Hepatocyte (in vitro differentiated cells): ENCODE measurements around the gene MAGI1.

Experiments
- CTCF ChIP-seq: fragments of 200-600 bp; sonication (generic); IDR thresholded peaks from 2 replicates; pipeline ENCODE4 v1.5.1; 2016; ENCODE audit warnings: antibody characterized with exemption, mild to moderate bottlenecking; ENCODE audit not compliant: poor library complexity
- EZH2 ChIP-seq: fragments of 200-600 bp; sonication (generic); IDR thresholded peaks from 2 replicates; pipeline ENCODE4 v1.6.1; 2016; ENCODE audit warnings: antibody characterized with exemption, mild to moderate bottlenecking, borderline replicate concordance
- EZH2phosphoT487 ChIP-seq: fragments of 200-600 bp; sonication (generic); IDR thresholded peaks from one replicate; pipeline ENCODE4 v1.6.1; 2018; ENCODE audit warnings: antibody characterized with exemption, mild to moderate bottlenecking, low read depth, moderate library complexity; ENCODE audit not compliant: unreplicated experiment, severe bottlenecking

GRCh38 chr3:66037986-66038369, 740 bp downstream of the MAGI1 start:
- TF ChIP-seq EZH2: no peak
- no peak for TF ChIP-seq CTCF
- TF ChIP-seq EZH2phosphoT487: no peak
